KOPT-K1 (cell line): Measurements from ENCODE around the gene ABCC6.
"Not testable (repeated sequence)": the region's sequence is repeated elsewhere in the genome, so short reads cannot be mapped to it uniquely, and the experiment has no call there.

Experiments
- H3K27ac ChIP-seq: fragments of 200-600 bp; sonication (generic); 2 replicates; pipeline ENCODE4 v1.5.1; 2016; ENCODE audit warnings: antibody characterized with exemption, mild to moderate bottlenecking, low read depth, low read length; ENCODE audit not compliant: poor library complexity, severe bottlenecking
- H3K36me3 ChIP-seq: fragments of 200-600 bp; sonication (generic); 2 replicates; pipeline ENCODE4 v1.5.1; 2017; ENCODE audit warnings: antibody characterized with exemption, mild to moderate bottlenecking, low read length, moderate library complexity; ENCODE audit not compliant: insufficient read depth
- H3K9me3 ChIP-seq: fragments of 200-600 bp; sonication (generic); 2 replicates; pipeline ENCODE4 v1.5.1; 2017; ENCODE audit warnings: antibody characterized with exemption, low read length, mild to moderate bottlenecking; ENCODE audit not compliant: insufficient read depth, poor library complexity, severe bottlenecking

ABCC6 gene

DNA sequence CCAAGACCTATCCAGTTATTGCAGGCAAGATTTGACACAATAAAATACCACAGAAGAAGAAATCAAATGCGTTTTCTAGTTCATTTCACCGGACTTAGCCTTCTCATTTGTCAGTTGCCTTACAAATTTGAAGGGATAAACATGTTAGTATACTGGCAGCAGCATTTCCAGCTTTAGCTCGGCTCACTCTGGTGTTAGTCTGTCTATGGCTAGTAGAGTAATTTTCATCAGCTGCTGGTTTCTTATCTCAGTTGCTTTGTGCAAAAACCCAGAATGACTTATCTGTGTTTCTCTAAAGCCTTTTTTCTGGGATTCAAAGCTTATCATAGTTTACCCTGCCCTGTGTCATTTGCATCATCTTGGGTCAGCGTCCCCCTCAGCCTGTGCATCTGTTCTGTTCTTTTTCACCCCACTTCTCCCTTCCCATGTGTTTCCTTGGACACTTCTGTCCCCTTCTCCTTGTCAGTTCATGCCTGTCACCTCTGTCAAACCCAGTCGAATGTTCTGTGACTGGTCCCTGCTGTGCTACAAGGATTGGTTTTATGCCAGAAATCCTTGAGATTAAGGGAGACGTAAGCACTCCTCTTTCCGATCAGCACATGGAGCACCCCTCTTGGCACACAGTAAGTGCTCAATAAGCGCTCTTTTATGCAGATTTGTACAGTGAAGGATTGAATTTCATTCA, 23.4 kb upstream of the ABCC6 start:
- not testable (repeated sequence) for H3K36me3 ChIP-seq, H3K27ac ChIP-seq, H3K9me3 ChIP-seq

DNA sequence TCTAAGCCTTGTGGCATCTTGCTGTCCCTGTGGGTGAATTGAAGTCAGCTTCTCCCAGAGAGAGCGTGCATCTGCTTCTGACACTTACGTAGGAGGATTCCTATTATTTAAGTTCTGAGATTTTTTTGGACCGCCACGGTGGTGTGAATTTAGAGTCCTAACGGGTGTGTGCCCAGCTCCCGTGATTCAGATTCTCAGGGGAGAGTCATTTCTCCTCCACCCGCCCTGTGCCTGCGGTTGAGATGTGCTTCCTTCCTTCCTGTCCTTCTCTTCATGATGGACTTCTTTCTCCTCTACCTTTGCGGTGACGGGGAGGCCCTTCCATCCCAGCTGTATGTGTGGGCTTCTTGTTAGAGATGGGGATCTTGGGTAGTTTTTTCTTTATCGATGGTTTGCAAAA, 20.6 kb upstream of the ABCC6 start:
- not testable (repeated sequence) for H3K27ac ChIP-seq, H3K36me3 ChIP-seq, H3K9me3 ChIP-seq

GRCh38 chr16:16240667-16241066, 17.4 kb upstream of the ABCC6 start:
- H3K36me3 ChIP-seq, H3K27ac ChIP-seq, H3K9me3 ChIP-seq: not testable (repeated sequence)

GRCh38 chr16:16237738-16238137, 14.4 kb upstream of the ABCC6 start:
- not testable (repeated sequence) for H3K9me3 ChIP-seq, H3K27ac ChIP-seq, H3K36me3 ChIP-seq

GRCh38 chr16:16237071-16237470, 13.8 kb upstream of the ABCC6 start:
- H3K27ac ChIP-seq, H3K36me3 ChIP-seq, H3K9me3 ChIP-seq: not testable (repeated sequence)

DNA sequence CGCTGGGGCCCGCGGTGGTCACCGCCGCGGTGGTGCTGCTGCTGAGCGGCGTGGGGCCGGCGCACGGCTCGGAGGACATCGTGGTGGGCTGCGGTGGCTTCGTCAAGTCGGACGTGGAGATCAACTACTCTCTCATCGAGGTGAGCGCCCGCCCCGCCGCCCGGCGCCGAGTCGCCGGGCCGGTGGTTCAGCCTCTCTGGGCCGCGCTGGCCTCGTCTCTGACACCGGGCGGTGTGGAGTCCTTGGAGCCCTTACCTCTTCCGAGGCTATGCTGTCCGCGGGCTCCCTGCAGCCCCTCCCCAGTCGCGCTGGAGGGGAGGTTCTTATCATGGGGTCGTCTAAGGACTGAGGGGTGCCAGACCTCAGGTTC, 9.4 kb upstream of the ABCC6 start:
- H3K9me3 ChIP-seq, H3K27ac ChIP-seq, H3K36me3 ChIP-seq: not testable (repeated sequence)

DNA sequence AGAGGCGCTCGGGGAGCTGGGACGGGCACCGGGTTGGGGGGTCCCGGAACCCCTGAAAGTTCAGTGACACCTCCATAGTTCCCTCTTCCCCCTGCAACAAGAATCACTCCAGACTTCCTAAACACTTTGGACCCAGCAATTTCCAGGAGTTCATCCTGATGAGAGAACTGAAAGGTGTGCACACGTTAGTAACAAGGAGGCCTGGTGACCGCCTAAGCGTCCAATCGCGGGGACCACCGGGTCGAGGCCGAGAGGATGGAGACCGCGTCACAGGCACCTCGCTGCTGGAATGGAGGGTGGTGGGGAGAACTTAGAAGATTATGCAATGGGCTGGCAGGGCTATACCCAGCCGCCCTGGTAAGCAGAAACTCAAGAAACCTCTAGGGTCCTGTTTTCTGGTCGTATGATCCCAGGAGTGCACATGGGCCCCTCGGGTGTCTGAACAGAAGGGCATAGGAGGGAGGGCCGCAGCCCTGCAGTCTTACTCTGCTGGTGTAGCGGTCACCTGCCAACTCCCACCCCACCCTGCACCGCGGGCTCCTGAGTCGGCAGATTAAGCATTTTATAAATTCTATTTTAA, 458 bp upstream of the ABCC6 start:
- not testable (repeated sequence) for H3K36me3 ChIP-seq, H3K9me3 ChIP-seq, H3K27ac ChIP-seq

DNA sequence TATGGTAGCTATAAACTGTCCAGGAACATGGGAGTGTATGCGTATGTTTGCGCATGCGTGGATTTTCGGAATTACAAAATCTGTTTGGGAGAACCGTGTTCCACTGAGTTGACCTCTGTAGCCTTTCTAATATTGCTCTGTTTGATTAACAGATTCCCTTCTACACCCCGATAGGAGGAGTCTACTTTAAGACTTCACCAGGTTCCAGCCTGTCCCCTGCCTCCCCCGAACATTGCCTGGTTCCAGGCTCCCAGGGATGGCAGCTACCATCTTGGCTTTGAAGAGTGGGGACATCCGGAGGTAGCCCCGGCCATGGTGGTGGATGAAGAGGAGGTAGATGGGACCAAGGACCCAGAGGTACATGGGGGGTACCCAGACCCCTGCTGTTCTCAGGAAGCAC, 1.9 kb downstream of the ABCC6 start:
- not testable (repeated sequence) for H3K36me3 ChIP-seq, H3K27ac ChIP-seq, H3K9me3 ChIP-seq

GRCh38 chr16:16220449-16220848, 2.8 kb downstream of the ABCC6 start:
- not testable (repeated sequence) for H3K27ac ChIP-seq, H3K36me3 ChIP-seq, H3K9me3 ChIP-seq

- H3K9me3 ChIP-seq, H3K27ac ChIP-seq, H3K36me3 ChIP-seq: not testable (repeated sequence)
Measured at GRCh38 chr16:16218787-16219186, 4.5 kb downstream of the ABCC6 start.

DNA sequence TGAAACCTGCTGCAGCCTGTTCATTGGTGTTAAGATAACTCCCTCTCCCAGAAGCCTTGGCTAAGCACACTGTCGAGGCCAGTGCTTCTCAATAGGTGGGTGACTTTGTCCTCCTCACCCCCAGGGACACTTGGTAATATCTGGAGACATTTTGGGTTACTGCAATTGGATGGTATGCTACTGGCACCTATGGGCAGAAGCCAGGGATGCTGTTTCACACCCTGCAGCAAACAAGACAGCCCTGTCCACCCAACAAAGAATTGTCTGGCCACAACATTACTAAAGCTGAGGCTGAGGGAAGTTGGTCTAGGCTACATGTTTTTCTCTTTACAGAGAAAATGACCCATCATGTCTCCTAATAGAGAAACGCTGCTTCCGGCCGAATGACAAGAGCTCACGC, 4.9 kb downstream of the ABCC6 start:
- not testable (repeated sequence) for H3K9me3 ChIP-seq, H3K36me3 ChIP-seq, H3K27ac ChIP-seq

- not testable (repeated sequence) for H3K27ac ChIP-seq, H3K36me3 ChIP-seq, H3K9me3 ChIP-seq
Measured at GRCh38 chr16:16213863-16214293, 9.4 kb downstream of the ABCC6 start.

- H3K36me3 ChIP-seq, H3K9me3 ChIP-seq, H3K27ac ChIP-seq: not testable (repeated sequence)
Measured at GRCh38 chr16:16211404-16211803, 11.9 kb downstream of the ABCC6 start.

DNA sequence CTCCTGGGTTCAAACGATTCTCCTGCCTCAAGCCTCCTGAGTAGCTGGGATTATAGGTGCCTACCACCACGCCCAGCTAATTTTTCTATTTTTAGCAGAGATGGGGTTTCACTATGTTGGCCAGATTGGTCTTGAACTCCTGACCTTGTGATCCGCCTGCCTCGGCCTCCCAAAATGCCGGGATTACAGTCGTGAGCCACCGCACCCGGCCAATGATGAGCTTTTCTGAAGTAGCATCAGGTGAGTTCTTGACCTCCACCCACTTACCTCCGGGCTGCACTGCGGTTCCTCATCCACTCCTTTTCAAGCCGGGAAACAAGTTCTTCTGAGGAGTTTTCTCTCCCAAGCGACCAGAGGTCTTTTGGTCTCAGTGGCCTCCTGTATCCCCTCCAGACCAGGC, 14.8 kb downstream of the ABCC6 start:
- not testable (repeated sequence) for H3K27ac ChIP-seq, H3K9me3 ChIP-seq, H3K36me3 ChIP-seq

DNA sequence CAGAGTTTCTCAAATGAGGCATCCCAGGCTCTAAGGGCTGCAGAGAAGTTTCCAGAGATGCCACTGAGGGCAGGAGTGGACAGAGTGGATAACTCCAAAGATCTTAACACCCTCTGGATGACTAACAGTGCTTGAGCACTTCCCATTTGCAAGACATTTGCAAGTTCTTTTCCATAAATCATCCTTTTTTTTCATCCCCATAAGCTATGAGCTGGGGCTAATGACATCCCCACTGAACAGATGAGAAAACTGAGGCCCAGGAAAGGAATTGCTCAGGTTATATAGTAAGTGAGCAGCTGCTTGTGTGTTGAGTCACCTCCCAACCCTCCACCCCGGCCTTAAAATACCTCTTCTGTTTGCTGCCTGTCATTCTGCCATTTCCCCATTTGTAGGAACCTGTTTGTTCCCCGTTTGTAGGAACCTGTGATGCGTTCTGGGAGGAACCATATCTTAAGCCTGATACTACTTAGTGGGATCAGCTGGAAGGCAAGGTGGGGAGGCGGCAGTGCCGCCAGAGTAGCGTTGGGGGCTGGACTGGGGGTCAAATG, 15.4 kb downstream of the ABCC6 start:
- not testable (repeated sequence) for H3K36me3 ChIP-seq, H3K27ac ChIP-seq, H3K9me3 ChIP-seq

- H3K36me3 ChIP-seq, H3K27ac ChIP-seq, H3K9me3 ChIP-seq: not testable (repeated sequence)
Measured at GRCh38 chr16:16207097-16207786, 16.1 kb downstream of the ABCC6 start.
